HL-60 (cell line): Measurements from ENCODE around the gene MERTK.

Experiments
- DNase-seq, 2 experiments: peaks; one replicate each; pipeline ENCODE4 v3.0.0-alpha.2; 2010 to 2020; ENCODE audit warnings: low read depth in 1 of 2, low spot score in 1 of 2
- H3K27ac ChIP-seq: fragments of 250-450 bp; sonication (Bioruptor Pico); replicated peaks from 2 replicates; pipeline ENCODE4 v1.5.1; 2020; ENCODE audit warnings: mild to moderate bottlenecking, moderate library complexity
- H3K27me3 ChIP-seq: fragments of 250-450 bp; sonication (Bioruptor Pico); 2 replicates; pipeline ENCODE4 v1.5.1; 2021; ENCODE audit warnings: mild to moderate bottlenecking, moderate library complexity; ENCODE audit not compliant: insufficient read depth, poor library complexity, severe bottlenecking
- H3K4me3 ChIP-seq: replicated peaks from 2 replicates; pipeline ENCODE4 v1.5.1; 2011; ENCODE audit warnings: mild to moderate bottlenecking, control low read depth, low read length; ENCODE audit not compliant: insufficient read depth
- CTCF ChIP-seq: IDR thresholded peaks from one replicate; pipeline ENCODE4 v1.5.1; 2011; ENCODE audit warnings: low read length, control low read depth, inconsistent platforms; ENCODE audit not compliant: insufficient read depth
- GABPA ChIP-seq: IDR thresholded peaks from 2 replicates; pipeline ENCODE4 v1.6.1; 2012; ENCODE audit warnings: low read depth
- POLR2AphosphoS5 ChIP-seq: IDR thresholded peaks from 2 replicates; pipeline ENCODE4 v1.6.1; 2012; ENCODE audit warnings: low read depth
- REST ChIP-seq: IDR thresholded peaks from 2 replicates; pipeline ENCODE4 v1.6.1; 2012; ENCODE audit warnings: low read depth; ENCODE audit not compliant: insufficient replicate concordance
- SPI1 ChIP-seq: IDR thresholded peaks from 2 replicates; pipeline ENCODE4 v1.6.1; 2012; ENCODE audit warnings: low read depth, mild to moderate bottlenecking, borderline replicate concordance

The MERTK gene

GRCh38 chr2:112031473-112032223 is 133.2 kb downstream of the MERTK start:
- Histone ChIP-seq H3K27ac (no peak overlapping the region), H3K27me3 (no peaks in the 10 kb centered on the region), H3K4me3 (no peak overlapping the region)
- no peak for DNase-seq
- TF ChIP-seq POLR2AphosphoS5 = no peak
- TF ChIP-seq SPI1 = no peak
- TF ChIP-seq CTCF = no peak
- no peak for TF ChIP-seq REST
- TF ChIP-seq GABPA = no peak

GRCh38 chr2:112032224-112032586 is 133.8 kb downstream of the MERTK start:
- no peak for DNase-seq
- TF ChIP-seq REST = no peak
- Histone ChIP-seq H3K27me3 (no peaks in the 10 kb centered on the region), H3K27ac (no peak overlapping the region), H3K4me3 (no peak overlapping the region)

GRCh38 chr2:112032689-112033465 is 134.5 kb downstream of the MERTK start:
- peak; percentile 24 to 44 for DNase-seq
- no peak overlapping the region for H3K4me3 ChIP-seq
- no peaks in the 10 kb centered on the region for H3K27me3 ChIP-seq
- no peak overlapping the region for H3K27ac ChIP-seq
- TF ChIP-seq REST (no peak), POLR2AphosphoS5 (no peak), CTCF (no peak), SPI1 (no peak), GABPA (no peak)
